ENCODE data around the gene KSR2.

GRCh38 chr12:117963836-117964235 is 5.0 kb downstream of the KSR2 start:
- no peak for TF ChIP-seq CTCF (IDR thresholded peaks at IDR 0.05)
- TF ChIP-seq POLR2A (IDR thresholded peaks at IDR 0.05): no peak
